Activated CD4-positive, alpha-beta T cell treated with anti-CD3 and anti-CD28 coated beads, Interleukin-2, amount 50 U/mL, for 16 hours (primary cell): ENCODE results near the gene PHKB.
"Not testable (repeated sequence)": the region's sequence is repeated elsewhere in the genome, so short reads cannot be mapped to it uniquely, and the experiment has no call there.

Source experiments
- DNase-seq: peaks from one replicate; pipeline ENCODE4 v3.0.0-alpha.2; 2020

Gene PHKB

GRCh38 chr16:47470810-47471209, 9.7 kb downstream of the PHKB start:
- no peak for DNase-seq

GRCh38 chr16:47473004-47473403, 11.9 kb downstream of the PHKB start:
- not testable (repeated sequence) for DNase-seq

- no peak for DNase-seq
Observed at GRCh38 chr16:47473792-47474191, 12.7 kb downstream of the PHKB start.

GRCh38 chr16:47475786-47476185, 14.7 kb downstream of the PHKB start:
- DNase-seq: no peak

- no peak for DNase-seq
Observed at GRCh38 chr16:47476654-47477345, 15.7 kb downstream of the PHKB start.

- DNase-seq: no peak
Observed at GRCh38 chr16:47477679-47478078, 16.5 kb downstream of the PHKB start.

GRCh38 chr16:47480410-47480809, 19.3 kb downstream of the PHKB start:
- no peak for DNase-seq

- DNase-seq: no peak
Observed at GRCh38 chr16:47481698-47482374, 20.7 kb downstream of the PHKB start.

GRCh38 chr16:47483616-47484015, 22.5 kb downstream of the PHKB start:
- no peak for DNase-seq

- DNase-seq: no peak
Observed at GRCh38 chr16:47486856-47487255, 25.7 kb downstream of the PHKB start.

- no peak for DNase-seq
Observed at GRCh38 chr16:47488051-47488450, 26.9 kb downstream of the PHKB start.

- DNase-seq: no peak
Observed at GRCh38 chr16:47490471-47490870, 29.3 kb downstream of the PHKB start.

GRCh38 chr16:47492036-47492427, 30.9 kb downstream of the PHKB start:
- DNase-seq: no peak

GRCh38 chr16:47492428-47493377, 31.6 kb downstream of the PHKB start:
- no peak for DNase-seq

GRCh38 chr16:47493381-47494337, 32.5 kb downstream of the PHKB start:
- DNase-seq: no peak

- no peak for DNase-seq
Observed at GRCh38 chr16:47499080-47499699, 38.1 kb downstream of the PHKB start.

- no peak for DNase-seq
Observed at GRCh38 chr16:47499700-47500264, 38.7 kb downstream of the PHKB start.

- no peak for DNase-seq
Observed at GRCh38 chr16:47503936-47504335, 42.8 kb downstream of the PHKB start.

- DNase-seq: no peak
Observed at GRCh38 chr16:47504599-47504998, 43.5 kb downstream of the PHKB start.

- DNase-seq: no peak
Observed at GRCh38 chr16:47506800-47507199, 45.7 kb downstream of the PHKB start.

GRCh38 chr16:47507701-47508100, 46.6 kb downstream of the PHKB start:
- no peak for DNase-seq

GRCh38 chr16:47511882-47512281, 50.8 kb downstream of the PHKB start:
- no peak for DNase-seq
